CD8-positive, alpha-beta T cell (primary cell): Measurements from ENCODE around the gene ANKRD28. TPM values are rescaled to one million over a fixed set of nuclear protein-coding genes. Genes with fewer than 3 reads are reported as not detected.

Experiments used
- microRNA-seq: library from miRNA; unstranded; fragments of <30 nt; microRNA quantifications from one replicate; pipeline ENCODE4 v1.2.0, GENCODE V29; 2022; ENCODE audit warnings: borderline microRNAs expressed
- total RNA-seq, 46 experiments: library from RNA in 2 of 46; stranded (reverse) in 2 of 46; gene quantifications; one replicate each; pipeline ENCODE4 v1.2.3 and lab custom pipeline; 2021 to 2026

Gene ANKRD28
- total RNA-seq, 2 experiments from 2014 or later: 35.1 to 39.5 TPM

Small RNAs within 50 kb of the gene (microRNA-seq; reads per million reads assigned to microRNA genes)
- gene MIR3134: not detected

Other genes starting within 250 kb of the ANKRD28 start
- 10 to 100 TPM; 30.1 to 33.4 TPM for gene HACL1, start 196.4 kb downstream of the ANKRD28 start, total RNA-seq
- gene BTD, start 196.2 kb downstream of the ANKRD28 start, total RNA-seq: 10 to 100 TPM in 1 of 2 experiments, 1 to 10 TPM in 1; 9.1 to 11.3 TPM